Liver (tissue), 3 donors: ENCODE measurements around the gene CPNE1.

ENCODE experiments used
- GABPA ChIP-seq, 2 donors: IDR thresholded peaks in 1 of 2; conservative IDR thresholded peaks in 1 of 2; 2 replicates each; pipeline ENCODE4 v1.6.1; 2016; ENCODE audit warnings: antibody characterized with exemption in 2 of 2, mild to moderate bottlenecking in 1 of 2, moderate library complexity in 1 of 2
- JUND ChIP-seq, 2 donors: IDR thresholded peaks; 2 replicates each; pipeline ENCODE4 v1.6.1; 2016; ENCODE audit warnings: antibody characterized with exemption in 2 of 2
- NR2F2 ChIP-seq: IDR thresholded peaks from 2 replicates; pipeline ENCODE4 v1.6.1; 2016; ENCODE audit warnings: antibody characterized with exemption
- RXRA ChIP-seq, 2 donors: IDR thresholded peaks; 2 replicates each; pipeline ENCODE4 v1.6.1; 2017 to 2018; ENCODE audit warnings: antibody characterized with exemption in 2 of 2, mild to moderate bottlenecking in 1 of 2
- TF ChIP-seq, protein P1 (sequence below): fragments of 150-350 bp; IDR thresholded peaks from 2 replicates; pipeline ENCODE4 v1.5.1; 2017; ENCODE audit warnings: improper control_type of control experiment, low read depth, low read length; ENCODE audit not compliant: missing input control
- TF ChIP-seq, protein P2 (sequence below): IDR thresholded peaks from 2 replicates; pipeline ENCODE4 v1.6.1; 2016; ENCODE audit warnings: antibody characterized with exemption, mild to moderate bottlenecking
- donor health status: healthy.
- donor health status: healthy.

DNA sequence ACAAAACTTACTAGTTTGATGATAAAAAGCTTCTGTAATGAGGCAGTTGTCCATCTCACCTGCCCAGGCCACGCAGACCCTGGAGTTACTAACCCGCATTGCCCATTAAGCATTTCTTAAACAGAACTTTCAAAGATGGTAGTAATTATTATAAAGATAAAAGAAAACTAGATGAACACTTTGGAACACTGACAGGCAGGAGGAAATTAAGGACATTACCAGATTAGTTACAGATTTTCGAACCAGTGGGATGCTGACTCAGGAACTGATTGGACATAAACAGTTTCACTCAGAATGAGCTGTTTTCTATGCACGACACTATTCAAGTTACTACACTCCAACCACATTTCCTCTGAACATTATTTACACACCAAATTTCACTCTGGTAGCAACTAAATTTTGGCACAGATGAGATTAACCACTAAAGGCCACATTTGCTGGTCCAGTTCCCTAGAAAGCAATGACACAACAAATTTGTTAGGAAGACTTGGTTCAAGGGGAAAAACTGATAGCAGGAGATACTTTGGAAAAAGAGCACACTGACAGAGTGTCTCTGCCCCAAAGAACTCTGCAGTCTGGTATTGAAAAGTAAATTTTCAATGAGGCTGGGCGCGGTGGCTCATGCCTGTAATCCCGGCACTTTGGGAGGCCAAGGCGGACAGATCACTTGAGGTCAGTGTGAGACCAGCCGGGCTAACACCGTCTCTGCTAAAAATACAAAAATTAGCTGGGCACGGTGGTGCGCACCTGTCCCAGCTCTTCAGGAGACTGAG is 37.5 kb upstream of the CPNE1 start:
- TF ChIP-seq, protein P1, sequence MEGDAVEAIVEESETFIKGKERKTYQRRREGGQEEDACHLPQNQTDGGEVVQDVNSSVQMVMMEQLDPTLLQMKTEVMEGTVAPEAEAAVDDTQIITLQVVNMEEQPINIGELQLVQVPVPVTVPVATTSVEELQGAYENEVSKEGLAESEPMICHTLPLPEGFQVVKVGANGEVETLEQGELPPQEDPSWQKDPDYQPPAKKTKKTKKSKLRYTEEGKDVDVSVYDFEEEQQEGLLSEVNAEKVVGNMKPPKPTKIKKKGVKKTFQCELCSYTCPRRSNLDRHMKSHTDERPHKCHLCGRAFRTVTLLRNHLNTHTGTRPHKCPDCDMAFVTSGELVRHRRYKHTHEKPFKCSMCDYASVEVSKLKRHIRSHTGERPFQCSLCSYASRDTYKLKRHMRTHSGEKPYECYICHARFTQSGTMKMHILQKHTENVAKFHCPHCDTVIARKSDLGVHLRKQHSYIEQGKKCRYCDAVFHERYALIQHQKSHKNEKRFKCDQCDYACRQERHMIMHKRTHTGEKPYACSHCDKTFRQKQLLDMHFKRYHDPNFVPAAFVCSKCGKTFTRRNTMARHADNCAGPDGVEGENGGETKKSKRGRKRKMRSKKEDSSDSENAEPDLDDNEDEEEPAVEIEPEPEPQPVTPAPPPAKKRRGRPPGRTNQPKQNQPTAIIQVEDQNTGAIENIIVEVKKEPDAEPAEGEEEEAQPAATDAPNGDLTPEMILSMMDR = no peak
- TF ChIP-seq NR2F2 (no peak), JUND (IDR thresholded peaks at IDR 0.05) (no peak), RXRA (IDR thresholded peaks at IDR 0.05) (no peak), GABPA (IDR thresholded peaks at IDR 0.05 in 1 of 2, conservative IDR thresholded peaks at IDR 0.05 in 1 of 2) (no peak)
- TF ChIP-seq, protein P2, sequence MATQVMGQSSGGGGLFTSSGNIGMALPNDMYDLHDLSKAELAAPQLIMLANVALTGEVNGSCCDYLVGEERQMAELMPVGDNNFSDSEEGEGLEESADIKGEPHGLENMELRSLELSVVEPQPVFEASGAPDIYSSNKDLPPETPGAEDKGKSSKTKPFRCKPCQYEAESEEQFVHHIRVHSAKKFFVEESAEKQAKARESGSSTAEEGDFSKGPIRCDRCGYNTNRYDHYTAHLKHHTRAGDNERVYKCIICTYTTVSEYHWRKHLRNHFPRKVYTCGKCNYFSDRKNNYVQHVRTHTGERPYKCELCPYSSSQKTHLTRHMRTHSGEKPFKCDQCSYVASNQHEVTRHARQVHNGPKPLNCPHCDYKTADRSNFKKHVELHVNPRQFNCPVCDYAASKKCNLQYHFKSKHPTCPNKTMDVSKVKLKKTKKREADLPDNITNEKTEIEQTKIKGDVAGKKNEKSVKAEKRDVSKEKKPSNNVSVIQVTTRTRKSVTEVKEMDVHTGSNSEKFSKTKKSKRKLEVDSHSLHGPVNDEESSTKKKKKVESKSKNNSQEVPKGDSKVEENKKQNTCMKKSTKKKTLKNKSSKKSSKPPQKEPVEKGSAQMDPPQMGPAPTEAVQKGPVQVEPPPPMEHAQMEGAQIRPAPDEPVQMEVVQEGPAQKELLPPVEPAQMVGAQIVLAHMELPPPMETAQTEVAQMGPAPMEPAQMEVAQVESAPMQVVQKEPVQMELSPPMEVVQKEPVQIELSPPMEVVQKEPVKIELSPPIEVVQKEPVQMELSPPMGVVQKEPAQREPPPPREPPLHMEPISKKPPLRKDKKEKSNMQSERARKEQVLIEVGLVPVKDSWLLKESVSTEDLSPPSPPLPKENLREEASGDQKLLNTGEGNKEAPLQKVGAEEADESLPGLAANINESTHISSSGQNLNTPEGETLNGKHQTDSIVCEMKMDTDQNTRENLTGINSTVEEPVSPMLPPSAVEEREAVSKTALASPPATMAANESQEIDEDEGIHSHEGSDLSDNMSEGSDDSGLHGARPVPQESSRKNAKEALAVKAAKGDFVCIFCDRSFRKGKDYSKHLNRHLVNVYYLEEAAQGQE = no peak
